ENCODE data around the gene SEC14L3.

DNA sequence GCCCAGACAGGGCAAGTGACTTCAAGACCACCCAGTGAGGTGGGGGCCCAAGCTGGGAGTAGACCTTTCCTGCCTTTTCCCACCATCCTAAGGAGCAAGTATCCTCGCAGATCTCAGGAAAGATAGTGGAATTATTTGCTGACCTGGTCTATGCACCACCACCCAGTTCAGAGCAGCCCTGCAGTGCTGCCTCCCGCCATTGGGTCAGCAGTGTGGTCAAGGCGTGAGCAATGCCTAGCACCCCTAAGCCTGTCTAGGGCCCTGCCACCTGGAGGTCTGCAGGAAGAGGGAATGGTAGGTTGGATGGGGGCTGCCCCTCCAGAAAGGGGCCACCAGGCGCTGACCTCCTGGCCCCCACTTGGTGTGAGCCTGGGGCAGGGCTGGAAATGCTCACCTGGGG, 39.7 kb downstream of the SEC14L3 start:
- TF ChIP-seq, protein P1, sequence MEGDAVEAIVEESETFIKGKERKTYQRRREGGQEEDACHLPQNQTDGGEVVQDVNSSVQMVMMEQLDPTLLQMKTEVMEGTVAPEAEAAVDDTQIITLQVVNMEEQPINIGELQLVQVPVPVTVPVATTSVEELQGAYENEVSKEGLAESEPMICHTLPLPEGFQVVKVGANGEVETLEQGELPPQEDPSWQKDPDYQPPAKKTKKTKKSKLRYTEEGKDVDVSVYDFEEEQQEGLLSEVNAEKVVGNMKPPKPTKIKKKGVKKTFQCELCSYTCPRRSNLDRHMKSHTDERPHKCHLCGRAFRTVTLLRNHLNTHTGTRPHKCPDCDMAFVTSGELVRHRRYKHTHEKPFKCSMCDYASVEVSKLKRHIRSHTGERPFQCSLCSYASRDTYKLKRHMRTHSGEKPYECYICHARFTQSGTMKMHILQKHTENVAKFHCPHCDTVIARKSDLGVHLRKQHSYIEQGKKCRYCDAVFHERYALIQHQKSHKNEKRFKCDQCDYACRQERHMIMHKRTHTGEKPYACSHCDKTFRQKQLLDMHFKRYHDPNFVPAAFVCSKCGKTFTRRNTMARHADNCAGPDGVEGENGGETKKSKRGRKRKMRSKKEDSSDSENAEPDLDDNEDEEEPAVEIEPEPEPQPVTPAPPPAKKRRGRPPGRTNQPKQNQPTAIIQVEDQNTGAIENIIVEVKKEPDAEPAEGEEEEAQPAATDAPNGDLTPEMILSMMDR (IDR thresholded peaks at IDR 0.05) = no peak
- TF ChIP-seq POLR2A (IDR thresholded peaks at IDR 0.05) (no peak), EP300 (IDR thresholded peaks at IDR 0.05) (no peak)

Measured in ovary (tissue), 3 donors.